ENCODE data around the gene PUSL1. TPM values are rescaled to one million over a fixed set of nuclear protein-coding genes. Genes with fewer than 3 reads are reported as not detected.

The PUSL1 gene
- total RNA-seq, 6 experiments from 2014 or later: 5.6 to 21.6 (median 8.4) TPM

DNA sequence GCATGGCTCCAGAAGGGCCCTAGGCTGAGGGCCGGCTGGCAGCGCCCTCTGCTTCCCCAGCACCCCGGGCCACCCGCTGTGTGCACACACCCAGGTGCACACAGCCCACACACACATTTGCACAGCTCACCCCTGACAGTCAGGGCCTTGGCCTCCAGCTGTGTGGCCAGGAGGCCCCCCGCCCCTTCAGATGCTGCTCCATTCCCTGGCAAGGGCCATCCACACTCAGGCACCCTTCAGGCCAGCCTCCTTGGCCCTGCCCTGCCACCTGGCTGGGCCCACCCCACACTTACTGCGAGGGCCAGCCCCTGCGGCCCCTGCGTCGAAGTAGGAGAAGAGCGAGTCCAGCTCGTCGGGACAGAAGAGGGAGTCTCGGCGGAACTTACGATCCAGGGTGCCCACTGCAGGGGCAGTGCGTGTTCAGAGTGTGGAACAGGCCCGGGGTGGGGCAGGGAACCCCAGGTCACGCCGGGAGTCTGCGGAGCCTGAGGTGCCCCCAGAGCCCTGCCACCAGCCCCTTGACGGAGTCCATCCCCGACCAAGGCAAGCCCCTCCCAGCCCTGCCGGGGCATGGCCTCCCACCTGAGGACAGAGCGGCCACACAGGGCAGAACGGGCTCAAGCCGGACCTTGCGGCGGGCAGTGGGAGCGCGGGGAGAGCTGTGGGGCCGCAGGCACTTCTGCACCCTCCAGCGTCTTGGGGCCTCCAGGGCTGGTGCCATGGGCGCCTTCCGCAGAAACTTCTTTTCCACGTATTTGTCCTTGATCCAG lies 13.1 kb upstream of the PUSL1 start:
- Histone ChIP-seq H3K27ac (no peak overlapping the region), H3K9me3 (no peaks in the 10 kb centered on the region), H3K36me3 (no peaks in the 10 kb centered on the region), H3K4me1 (no peaks in the 10 kb centered on the region), H3K27me3 (no peaks in the 10 kb centered on the region), H3K4me3 (no peak overlapping the region)
- ATAC-seq (no peak), DNase-seq (no peak)
- intact Hi-C loops (cut with DNase I): loop anchor here in 1 of 2 donors (10.0 kb wide), 1 partner anchor 51 kb away; the partner anchor contains the start of gene C1QTNF12
- no peak for TF ChIP-seq POLR2A (IDR thresholded peaks at IDR 0.05)
- TF ChIP-seq, protein P1, sequence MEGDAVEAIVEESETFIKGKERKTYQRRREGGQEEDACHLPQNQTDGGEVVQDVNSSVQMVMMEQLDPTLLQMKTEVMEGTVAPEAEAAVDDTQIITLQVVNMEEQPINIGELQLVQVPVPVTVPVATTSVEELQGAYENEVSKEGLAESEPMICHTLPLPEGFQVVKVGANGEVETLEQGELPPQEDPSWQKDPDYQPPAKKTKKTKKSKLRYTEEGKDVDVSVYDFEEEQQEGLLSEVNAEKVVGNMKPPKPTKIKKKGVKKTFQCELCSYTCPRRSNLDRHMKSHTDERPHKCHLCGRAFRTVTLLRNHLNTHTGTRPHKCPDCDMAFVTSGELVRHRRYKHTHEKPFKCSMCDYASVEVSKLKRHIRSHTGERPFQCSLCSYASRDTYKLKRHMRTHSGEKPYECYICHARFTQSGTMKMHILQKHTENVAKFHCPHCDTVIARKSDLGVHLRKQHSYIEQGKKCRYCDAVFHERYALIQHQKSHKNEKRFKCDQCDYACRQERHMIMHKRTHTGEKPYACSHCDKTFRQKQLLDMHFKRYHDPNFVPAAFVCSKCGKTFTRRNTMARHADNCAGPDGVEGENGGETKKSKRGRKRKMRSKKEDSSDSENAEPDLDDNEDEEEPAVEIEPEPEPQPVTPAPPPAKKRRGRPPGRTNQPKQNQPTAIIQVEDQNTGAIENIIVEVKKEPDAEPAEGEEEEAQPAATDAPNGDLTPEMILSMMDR (IDR thresholded peaks at IDR 0.05): no peak
- WGBS (ENCODE audit: insufficient coverage, low coverage, low lambda C conversion rate, missing lambda C conversion rate): no CpG with 5 or more reads among the region's 35 CpGs

DNA sequence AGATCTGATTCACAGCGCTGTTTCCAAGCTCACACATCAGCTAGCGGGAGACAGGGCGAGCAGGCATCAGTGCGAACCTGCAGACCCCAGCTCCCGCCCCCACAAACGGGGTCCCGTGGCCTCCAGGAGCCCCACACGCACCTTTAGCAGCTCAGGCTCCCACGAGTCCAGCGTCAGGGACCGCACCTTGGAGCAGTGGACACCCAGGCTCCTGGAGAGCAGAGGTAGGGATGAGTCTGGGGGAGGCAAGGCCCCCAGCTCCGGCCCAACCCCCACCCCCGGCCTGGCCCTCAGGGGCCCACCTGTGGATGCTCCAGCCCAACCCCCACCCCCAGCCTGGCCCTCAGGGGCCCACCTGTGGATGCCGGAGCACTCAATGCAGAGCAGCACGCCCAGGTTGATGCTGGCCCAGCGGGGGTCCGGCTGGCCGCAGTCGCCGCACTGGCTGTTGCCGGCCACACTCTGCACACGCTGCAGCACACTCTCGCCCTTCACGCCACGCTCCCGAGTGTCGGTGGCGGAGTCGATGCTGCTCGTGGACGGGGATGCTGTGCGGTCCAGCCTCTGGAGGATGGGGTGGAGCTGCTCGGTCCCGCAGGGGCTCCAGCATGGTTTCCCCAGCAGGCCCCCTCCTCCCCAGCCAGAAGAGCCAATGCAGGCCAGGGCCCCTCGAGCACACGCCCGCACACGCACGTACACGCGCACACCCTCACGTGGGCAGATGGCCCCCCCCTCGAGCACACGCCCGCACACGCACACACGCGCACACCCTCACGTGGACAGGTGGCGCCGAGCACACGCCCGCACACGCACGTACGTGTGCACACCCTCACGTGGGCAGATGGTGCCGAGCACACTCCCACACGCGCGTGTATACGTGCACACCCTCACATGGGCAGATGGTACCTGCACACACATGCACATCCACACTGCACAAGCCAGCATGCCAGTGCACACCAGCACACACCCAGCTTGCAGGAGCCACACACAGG lies 12.0 kb upstream of the PUSL1 start:
- intact Hi-C loops (cut with DNase I): loop anchor here in 1 of 2 donors (10.0 kb wide), 1 partner anchor 52 kb away; the partner anchor contains the start of gene C1QTNF12
- no peaks in the 10 kb centered on the region for H3K9me3 ChIP-seq
- 94% methylated on average over 12 of the region's 62 CpGs for WGBS (ENCODE audit: insufficient coverage, low coverage, low lambda C conversion rate, missing lambda C conversion rate)
- TF ChIP-seq POLR2A (IDR thresholded peaks at IDR 0.05): no peak
- TF ChIP-seq, protein P1 (IDR thresholded peaks at IDR 0.05): no peak
- DNase-seq (no peak), ATAC-seq (no peak)
- no peaks in the 10 kb centered on the region for H3K27me3 ChIP-seq
- no peaks in the 10 kb centered on the region for H3K36me3 ChIP-seq
- no peak overlapping the region for H3K4me3 ChIP-seq
- no peaks in the 10 kb centered on the region for H3K4me1 ChIP-seq
- H3K27ac ChIP-seq: no peak overlapping the region

DNA sequence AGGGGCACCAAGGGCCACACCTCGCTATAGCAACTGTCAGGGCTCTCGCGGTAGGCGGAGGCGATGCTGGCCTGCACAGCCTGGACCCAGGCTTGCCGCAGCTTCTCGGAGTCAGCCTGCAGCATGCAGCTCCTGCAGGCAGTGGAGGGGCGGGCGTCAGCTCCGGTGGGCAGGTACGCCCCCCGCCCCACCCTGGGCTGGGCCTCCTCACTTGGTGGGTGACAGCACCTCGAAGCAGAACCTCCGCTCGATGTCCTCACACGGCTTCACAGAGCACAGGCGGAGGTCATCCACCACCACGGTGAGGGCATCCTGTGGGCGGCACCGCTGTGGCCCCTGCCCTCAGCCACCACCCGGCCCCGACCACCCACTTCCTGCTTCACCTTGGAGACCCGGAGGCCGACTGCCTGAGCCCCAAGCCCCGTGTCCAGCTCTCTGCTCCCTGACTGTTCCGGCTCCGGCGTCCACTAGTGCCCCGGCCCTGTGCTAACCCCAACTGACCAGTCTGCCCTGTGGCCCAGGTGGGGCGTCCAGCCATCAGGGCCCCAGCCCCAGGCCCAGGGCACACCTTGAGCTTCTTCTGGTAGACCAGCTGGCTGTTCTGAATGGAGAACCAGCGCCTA lies 10.5 kb upstream of the PUSL1 start:
- Histone ChIP-seq H3K27ac (no peak overlapping the region), H3K9me3 (no peaks in the 10 kb centered on the region), H3K4me1 (no peaks in the 10 kb centered on the region), H3K27me3 (no peaks in the 10 kb centered on the region), H3K36me3 (no peaks in the 10 kb centered on the region), H3K4me3 (no peak overlapping the region)
- DNase-seq (no peak), ATAC-seq (no peak)
- no CpG with 5 or more reads among the region's 31 CpGs for WGBS (ENCODE audit: insufficient coverage, low coverage, low lambda C conversion rate, missing lambda C conversion rate)
- intact Hi-C loops (cut with DNase I): loop anchor here in 1 of 2 donors (10.0 kb wide), 1 partner anchor 53 kb away; the partner anchor contains the start of gene C1QTNF12
- TF ChIP-seq, protein P1 (IDR thresholded peaks at IDR 0.05): no peak
- no peak for TF ChIP-seq POLR2A (IDR thresholded peaks at IDR 0.05)

All from right lobe of liver (tissue), 6 donors.